HG03520 (cell line): ENCODE data around the gene CA11.
"Not testable (repeated sequence)": the region's sequence is repeated elsewhere in the genome, so short reads cannot be mapped to it uniquely, and the experiment has no call there.

Experiments used
- ATAC-seq: cut with Tn5 transposase; IDR thresholded peaks from one replicate; pipeline ENCODE4 v1.9.1; 2021; ENCODE audit warnings: mild to moderate bottlenecking, moderate library complexity; ENCODE audit not compliant: unreplicated experiment

Gene CA11

DNA sequence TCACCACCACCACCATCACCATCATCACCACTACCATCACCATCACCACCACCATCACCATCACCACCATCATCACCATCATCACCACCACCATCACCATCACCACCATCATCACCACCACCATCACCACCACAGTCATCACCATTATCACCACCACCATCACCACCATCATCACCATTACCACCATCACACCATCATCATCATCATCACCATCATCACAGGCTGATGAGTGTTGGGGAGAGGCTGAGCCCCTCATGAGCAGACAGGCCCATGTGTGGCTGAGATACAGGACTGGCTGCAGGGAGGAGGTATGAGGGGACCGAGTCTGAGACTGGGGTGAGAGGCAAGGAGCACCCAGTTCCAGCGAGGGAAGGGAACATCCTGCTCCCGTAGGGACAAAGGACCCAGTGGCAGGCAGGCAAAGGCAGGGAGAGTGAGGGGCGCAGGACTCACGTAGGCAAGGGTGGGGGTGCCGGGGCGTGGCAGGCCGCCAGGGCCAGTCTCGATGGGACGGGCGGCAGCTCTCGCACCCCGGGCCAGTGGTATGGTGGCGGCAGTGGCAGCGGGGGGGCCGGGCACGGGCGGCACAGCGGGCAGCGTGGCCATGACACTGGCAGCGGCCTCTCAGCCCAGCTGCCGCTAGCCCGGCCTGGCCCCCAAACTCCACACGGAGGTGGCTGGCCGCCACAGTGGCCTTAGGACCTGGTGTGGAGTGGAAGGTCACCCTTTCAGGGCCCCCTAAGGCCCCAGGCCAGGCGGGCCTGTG lies 24.1 kb upstream of the CA11 start:
- no peak for ATAC-seq

DNA sequence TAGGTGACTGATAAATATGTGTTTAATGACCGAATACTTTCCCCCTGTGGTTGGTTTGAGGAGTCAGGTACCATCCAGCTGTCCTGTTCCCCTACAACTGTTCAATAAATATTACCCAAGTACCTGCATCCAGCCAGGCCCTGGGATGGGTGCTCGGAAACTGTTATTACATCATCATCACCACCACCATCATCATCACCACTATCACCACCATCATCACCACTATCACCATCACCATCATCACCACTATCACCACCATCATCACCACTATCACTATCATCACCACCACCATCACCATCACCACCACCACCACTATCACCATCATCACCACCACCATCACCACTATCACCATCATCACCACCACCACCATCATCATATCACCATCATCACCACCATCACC lies 22.8 kb upstream of the CA11 start:
- ATAC-seq = no peak

DNA sequence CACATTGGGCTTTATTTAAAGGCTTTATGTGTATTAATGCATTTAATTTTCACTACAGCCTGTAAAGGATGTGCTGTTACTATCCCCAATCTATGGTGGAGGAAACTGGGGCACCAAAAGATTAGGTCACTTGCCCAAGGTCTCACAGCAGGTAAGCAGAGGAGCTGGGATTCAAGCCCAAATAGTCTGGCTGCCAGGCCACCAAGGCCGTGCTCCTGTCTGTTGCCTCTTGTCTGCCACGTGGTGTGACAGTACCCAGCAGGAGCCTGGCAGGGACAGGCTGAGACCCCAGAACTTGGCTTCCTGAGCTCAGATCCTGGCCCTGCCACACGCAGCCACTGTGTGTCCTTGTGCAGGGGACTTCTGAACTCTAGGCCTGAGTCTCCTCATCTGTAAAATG lies 22.3 kb upstream of the CA11 start:
- no peak for ATAC-seq

DNA sequence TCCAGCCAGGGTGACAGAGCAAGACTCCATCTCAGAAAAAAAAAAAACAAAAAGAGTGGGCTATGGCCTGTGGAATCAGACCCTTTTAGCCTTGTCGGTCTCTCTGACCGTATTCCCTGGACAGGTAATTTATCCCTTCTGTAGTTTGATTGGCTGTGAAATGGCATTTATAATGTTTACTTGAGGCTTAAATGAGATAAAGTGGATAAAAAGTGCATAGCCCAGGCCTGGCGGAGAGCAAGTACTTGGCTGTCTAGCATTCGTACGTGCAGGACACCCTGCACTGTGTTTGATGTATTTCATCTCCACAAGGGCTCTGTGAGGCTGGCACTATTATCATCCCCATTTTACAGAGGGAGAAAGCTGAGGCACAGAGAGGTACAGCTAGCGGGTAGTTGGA lies 19.8 kb upstream of the CA11 start:
- no peak for ATAC-seq

DNA sequence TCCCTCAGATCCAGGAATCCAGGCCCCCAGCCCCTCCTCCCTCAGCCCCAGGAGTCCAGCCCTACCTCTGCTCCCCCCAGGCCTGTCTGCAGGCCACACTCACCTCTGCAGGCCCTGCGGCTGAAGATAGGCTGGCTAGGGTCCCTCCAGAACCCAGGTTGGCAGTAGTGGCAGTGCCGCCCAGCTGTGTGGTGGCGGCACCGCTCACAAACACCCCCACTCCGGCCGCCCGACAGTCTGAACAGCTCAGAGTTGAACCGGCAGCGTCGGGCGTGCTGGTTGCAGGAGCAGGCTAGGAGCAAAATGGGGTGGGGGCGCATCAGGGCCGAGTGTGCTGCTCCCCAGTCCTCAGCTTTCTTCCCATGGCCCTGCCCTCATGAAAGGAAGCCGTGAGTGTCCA lies 18.5 kb upstream of the CA11 start:
- ATAC-seq = no peak

DNA sequence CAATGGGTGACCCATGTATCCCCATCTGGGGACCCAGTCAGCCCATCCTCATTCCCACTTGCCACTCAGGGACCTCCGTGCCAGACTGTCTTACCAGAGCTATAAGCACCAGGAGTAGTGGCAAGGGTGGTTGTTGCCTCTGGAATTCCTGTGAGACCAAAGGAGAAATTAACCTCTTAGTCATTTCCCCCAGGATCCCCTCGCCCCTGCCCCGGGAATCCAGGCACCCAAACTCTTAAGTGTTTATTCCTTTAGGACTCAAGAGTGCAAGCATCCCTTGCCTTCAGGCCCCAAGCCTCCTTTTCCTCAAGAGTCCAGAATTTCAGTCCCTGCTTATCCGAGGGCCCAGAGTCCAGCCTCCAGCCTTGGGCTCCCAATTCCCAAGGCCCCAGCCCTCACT lies 17.7 kb upstream of the CA11 start:
- ATAC-seq = no peak

DNA sequence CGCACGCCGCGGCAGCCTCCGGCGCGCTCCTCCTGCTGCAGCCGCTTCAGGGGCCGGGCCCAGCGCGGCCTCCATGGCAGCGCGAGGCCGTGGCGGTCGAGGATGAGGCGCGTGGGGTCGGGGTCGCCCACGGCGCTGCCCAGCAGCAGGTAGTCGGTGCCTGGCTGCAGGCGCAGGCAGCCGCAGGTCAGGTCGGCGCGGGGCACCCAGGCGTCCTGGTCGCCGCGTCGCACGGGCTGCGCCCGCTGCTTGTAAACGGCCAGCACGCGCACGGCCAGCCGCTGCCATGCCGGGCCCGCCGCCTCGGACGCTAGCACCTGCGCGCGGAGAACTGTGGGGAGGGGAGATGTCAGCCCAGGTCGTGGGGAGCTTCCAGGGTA lies 15.7 kb upstream of the CA11 start:
- ATAC-seq = no peak

DNA sequence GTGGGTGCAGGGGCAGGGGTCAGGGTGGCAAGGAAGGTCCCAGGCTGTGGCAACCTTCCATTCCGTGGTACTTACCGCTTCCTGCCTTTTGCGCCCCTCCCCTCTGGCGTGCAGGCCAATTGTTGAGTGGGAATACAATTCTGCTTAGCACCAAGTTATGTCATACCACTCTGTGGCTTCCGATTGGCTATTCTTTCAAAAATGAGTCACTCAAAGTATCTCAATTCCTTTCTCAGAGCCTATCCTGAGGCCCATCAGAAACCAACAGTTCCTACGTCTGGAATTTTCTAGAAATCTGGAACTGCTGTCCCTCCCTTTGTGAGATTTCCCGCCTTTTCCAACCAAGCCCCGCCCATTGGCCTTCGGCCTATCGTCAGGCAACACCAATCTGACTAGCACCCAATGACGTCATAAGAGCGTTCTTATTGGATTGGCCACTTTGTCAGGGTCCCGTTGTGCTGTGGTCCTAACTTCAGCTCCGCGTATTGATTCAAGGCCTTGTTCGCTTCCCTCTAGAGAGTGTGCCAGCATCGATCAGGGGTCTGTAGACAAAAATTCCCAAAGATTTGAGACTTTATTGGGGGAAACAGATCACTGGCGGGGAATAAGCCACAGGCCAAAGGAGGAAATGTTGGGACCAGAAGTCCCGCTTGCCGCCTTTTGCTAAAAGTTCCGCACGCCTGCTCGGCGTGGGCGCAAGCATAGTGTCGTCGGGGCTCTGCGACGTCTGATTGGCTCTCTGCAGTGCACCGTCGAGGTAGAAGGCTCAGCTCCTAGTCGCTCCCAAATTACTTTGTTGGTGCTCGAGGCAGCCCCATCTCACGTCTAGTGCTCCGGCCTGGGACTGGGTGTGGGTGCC lies 15.1 kb upstream of the CA11 start:
- ATAC-seq = peak; percentile 56

DNA sequence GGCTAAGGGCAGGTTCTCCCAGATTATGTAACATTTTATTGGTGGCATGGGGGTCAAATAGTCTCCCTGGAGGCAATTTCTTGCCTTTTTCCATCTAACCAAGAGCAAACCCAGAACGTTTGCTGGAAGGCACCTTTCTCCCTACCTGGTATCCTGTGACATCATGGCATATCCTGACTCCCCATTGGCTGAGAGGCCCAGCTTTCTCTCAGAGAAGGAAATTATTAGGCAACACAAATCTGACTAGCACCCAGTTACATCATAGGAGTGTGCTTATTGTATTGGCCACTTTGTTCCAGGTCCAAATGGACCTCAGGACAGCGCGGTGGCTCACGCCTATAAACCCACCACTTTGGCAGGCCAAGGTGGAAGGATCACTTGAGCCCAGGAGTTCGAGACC lies 13.8 kb upstream of the CA11 start:
- ATAC-seq = no peak

DNA sequence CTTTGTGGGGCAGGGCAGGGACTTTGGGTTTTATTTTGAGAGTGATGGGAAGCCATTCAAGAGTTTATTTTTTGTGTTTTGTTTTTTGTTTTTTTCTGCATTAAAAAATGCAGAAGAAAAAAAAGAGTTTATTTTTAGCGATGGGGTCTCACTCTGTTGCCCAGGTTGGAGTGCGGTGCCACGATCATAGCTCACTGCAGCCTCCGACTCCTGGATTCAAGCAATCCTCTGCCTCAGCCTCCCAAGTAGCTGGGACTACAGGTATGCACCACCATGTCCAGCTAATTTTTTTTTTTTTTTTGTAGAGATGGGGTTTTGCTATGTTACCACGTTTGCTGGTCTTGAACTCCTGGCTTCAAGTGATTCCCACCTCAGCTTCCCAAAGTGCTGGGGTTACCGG lies 12.5 kb upstream of the CA11 start:
- ATAC-seq = no peak

DNA sequence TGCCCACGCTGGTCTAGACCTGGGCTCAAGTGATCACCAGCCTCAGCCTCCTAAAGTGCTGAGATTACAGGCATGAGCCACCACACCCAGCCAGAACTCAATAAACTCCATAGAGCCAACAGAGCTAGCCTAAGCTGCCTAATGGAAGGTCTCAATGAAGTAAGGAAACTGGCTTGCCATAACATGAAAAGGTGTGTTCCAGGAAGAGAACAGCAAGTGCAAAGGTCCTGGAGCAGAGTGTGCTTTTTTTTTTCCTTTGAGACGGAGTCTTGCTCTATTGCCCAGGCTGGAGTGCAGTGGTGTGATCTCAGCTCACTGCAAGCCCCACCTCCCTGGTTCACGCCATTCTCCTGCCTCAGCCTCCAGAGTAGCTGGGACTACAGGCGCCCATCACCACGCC lies 11.8 kb upstream of the CA11 start:
- not testable (repeated sequence) for ATAC-seq

DNA sequence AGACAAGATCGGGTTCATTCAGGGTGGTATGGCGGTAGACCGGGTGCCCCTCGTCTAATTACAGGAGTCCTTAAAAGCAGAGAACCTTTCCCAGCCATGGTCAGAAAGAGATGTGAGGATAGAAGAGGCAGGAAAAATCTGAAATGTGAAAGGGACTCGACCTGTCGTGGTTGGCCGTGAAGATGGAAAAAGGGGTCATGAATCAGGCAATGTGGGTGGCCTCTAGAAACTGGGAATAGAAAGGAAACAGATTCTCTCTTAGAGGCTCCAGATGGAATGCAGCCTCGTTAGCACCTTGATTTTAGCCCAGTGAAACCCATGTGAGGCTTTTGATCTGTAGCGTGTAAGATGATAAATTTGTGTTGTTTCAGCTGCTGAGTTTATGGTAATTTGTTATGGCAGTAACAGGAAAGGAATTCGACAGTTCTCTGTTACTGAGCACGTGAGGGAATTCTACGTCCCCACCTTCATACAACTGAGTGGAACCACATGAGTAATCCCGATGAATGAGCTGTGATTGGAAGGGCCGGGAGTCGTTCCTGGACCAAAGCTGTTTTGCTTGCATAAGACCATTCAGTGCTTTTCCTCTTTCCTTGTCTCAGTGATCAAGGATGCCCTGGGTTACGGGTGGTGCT lies 11.0 kb upstream of the CA11 start:
- no peak for ATAC-seq

DNA sequence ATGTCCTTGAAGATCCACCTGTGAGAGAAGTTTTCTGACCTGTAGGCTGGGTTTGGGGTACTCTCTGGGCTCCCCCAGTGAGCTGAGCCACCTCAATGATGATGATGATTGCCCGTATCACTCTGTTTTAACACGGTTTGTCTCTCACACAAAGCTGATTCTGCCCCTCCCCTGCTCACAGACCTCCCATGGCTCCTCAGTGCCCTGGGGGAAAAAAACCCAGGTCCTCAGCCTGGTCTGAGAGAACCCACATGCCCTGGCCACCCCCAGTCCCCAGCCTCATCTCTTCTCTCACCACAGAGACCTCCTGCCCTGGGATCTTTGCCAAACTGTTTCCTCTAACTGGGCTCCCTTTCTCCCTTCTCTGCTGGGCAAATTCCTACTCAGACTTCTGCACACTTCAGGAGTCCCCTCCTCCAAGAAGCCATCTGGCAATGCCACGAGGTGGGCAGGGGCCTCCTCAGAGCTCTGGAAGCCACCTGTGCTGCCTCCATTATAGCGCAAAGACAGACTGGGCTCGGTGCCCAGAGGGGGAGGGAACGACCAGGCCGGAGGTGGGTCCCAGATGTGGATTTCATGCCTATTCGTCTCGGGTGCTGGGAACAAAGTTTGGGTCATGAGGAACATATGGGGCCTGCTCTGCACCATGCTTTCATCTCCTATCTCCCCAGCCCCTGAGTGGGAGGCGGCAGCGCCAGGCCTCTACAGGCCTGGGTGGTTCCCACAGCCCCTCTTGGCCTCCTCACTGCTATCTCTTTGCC lies 8.5 kb upstream of the CA11 start:
- no peak for ATAC-seq

DNA sequence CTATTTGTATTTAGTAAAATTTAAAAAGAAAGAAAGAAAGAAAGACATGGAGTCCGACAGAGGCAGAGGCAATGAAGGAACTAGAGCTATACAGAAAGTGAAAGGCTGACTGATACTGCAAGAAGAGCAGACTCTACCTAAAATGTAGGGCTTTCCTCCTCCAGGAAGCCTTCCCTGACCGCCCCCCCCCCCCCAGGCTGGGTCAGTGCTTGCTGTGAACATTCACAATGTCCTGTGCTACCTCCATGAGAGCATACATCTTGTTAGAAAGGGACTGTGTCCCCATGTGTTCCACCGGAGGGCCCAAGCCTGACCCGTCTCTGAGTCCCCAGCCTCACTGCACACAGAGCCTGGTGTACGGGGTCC lies 5.7 kb upstream of the CA11 start:
- no peak for ATAC-seq

DNA sequence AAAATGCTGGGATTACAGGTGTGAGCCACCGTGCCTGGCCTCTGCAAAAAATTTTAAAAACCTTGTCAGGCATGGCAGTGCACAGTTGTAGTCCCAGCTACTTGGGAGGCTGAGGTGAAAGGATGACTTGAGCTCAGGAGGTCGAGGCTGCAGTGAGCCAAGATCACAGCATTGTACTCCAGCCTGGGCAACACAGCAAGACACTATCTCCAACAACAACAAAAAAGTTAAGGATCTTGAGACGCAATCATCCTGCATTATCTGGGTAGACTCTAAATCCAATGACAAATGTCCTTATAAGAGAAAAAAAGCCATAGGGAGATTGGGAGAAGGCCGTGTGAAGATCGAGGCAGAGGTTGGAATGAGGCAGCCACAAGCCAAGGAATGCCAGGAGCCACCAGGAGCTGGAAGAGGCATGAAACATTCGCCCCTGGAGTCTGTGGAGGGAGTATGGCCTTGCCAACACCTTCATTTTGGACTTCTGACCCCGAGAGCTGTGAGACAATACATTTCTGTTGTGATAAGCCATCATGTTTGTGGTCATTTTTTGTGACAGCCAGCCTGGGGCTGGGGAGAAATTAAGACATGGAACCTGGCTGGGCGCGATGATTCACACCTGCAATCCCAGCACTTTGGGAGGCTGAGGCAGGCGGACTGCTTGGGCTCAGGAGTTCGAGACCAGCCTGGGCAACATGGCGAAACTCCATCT lies 5.1 kb upstream of the CA11 start:
- ATAC-seq = no peak

DNA sequence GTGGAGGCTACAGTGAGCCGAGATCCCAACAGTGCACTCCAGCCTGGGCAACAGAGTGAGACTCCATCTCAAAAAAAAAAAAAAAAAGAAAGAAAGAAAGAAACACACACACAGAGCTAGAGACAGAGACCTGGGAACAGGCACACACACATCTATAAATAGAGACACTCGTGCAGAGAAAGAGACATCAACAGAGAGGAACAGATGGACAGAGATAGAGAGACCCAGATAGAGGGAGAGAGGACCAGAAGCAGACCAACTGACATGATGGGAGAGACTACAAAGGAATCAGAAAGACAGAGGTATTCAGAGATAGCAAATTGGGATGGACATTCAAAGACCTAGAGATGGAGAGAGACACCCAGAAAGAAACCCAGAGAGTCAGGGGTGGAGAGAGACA lies 2.1 kb upstream of the CA11 start:
- no peak for ATAC-seq

DNA sequence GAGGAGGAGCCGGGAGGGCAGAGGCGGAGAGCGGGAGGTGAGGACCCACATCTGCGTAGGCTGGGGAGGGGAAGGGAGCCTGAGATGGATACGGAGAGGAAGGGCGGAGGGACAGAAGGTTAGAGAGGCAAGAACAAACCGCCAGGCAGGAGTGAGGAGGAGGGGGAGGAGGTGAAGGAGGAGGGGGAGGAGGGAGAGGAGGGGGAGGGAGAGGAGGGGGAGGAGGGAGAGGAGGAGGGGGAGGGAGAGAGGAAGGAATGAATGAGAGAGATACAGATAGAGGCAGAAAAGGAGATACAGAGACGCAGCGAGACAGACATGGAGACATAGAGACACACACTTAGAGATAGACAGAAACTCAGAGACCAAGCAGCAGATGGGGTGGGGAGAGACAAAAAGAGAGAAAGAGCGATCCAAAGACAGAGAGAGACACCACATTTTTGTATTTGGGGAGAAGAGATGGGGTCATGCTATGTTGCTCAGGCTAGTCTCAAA lies 782 bp upstream of the CA11 start:
- no peak for ATAC-seq

DNA sequence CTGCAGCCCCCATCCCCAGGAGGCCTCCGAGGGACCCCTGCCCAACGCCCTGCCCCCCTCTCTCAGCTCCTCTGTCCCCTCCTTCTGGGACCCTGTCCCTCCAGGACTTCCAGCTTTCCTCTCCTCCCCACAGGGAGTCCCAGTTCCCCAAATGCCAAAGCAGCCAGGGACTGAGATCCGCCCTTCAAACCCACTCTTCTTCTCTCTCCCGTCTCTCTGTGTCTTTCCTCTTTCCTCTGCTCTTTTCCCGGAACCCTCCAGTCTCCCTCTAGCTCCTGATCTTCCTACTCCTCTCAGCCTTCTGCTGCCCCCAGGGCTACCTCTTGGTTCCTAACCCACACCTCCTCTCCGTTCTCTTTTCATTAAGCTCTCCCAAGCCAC lies 377 bp downstream of the CA11 start:
- no peak for ATAC-seq

DNA sequence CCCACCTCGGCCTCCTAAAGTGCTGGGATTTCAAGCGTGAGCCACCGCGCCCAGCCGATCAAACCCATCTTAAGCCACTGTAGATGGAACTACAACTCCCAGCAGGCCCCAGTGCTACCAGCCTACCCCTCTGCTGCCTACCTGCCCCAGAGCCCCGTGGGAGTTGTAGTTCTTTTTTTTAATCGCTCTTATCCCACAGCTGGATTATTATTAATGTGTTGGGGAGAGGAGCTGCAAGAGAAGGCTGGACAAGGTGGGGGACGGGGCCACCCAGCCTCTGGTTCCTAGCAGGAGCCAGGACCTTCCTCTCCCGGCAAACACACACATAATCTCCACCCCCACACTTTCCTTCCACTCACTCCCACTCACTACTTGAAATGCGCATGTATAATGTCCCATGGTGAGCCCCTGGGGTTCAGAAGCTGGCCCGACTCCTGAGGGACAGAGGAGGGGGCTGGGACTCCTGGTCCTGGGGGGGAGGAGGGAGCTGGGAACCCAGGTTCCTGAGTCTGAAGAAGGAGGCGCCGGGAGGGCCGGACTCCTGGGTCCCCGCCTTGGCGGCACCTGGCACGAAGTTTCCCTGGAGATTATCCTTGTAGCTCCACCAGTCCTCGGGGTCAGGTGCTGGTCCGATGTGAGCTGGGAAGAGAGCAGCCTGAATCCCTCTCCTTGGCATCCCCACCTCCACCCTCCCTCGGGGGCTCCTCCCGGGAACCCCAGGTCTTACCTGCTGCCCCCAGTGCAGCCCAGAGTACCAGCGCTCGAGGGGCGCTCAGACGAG lies 958 bp downstream of the CA11 start:
- ATAC-seq = no peak

DNA sequence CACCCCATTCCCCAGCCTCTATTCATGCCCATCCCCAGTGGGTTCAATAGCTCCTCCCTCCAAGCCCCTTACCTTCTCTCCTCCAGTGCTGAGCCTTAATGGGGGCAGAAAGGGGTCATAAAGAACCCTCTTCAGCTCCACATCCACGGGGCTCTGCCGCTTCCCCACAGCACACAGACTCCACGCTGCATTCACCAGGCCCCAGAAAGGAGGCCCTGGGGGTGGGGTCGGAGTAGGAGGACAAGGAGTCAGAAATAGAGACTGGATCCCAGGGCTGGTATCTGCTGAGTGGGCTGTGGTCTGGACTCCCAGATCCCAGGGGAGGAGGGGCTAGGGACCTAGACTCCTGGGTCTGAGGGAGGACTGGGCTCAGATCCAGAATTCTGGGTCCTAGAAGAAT lies 1.6 kb downstream of the CA11 start:
- no peak for ATAC-seq
